Limb (tissue), 2 donors: ENCODE data around the gene POU2F3.

Source experiments
- DNase-seq, 2 donors: peaks; one replicate each; pipeline ENCODE4 v3.0.0-alpha.2; 2016; ENCODE audit errors: extremely low spot score in 2 of 2

Gene POU2F3

DNA sequence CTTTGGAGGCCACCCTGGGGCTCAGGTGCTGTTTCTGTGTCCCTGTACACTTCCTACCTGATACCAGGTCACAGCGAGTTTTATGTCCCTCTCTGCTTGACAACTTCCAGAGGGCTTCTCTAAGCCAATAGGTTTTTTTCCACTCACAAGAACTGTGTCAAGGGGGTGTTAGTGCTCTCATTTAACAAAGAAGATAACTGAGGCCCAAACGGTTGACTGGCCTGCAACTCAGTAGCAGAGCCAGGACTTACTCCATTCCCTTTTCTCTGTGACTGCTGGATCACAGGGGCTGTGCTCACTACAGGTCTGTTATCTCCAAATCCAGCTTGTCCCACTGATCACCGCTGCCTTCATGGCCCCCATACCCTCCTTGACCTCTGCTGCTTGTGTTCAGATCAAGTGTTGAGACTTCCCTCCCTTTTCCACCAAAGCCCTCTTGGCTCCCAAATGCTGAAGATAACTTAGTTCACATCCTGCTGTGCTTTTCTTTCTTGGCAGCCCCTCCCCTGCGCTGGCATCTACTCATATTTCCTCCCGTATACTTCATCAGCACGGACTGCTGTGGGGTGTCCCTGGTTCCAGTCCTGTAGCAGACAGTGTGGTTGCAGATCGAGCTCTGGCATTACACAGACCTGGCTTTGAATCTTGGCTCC lies 41.3 kb downstream of the POU2F3 start:
- no peak for DNase-seq

GRCh38 chr11:120283124-120283523 lies 43.2 kb downstream of the POU2F3 start:
- DNase-seq = no peak

DNA sequence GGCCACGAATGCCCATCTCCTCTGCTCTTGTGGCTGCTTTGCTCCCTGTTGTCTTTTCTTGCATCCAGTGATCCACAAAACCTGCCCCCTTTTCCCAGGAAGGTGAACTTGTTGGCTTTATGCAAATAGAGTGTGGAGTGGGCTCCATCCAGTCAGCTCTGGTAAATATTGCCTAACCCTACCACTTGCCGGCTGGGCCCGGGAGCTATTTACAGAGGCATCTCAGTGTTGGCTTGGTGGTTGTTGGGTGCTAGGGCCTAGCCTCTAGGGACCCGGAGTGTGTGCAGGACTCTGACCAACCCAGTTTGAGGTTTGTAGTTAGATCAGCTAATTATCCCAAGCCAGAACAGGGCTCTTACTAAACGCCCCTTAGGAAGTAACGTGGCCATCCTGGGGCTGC lies 44.3 kb downstream of the POU2F3 start:
- DNase-seq = no peak

DNA sequence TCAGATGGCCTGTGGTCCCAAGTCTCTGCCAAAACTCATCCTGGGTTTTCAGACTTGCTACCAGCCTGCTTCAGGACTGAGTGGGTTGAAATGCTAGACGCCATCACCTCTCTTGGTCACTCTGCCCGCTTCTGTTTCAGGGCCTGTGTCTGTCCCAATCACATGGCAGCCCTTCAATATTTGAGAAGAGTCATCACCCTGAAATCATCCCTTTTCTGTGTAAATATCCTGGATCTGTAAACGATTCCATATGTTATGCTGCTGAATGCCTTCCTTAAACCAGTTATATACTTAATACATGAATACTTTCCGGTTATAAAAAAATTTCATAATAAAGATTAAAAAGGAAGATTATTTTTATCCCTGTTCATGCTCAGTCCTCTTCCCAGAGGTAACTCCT lies 45.3 kb downstream of the POU2F3 start:
- no peak for DNase-seq

- DNase-seq = no peak
Observed at GRCh38 chr11:120288021-120288420, 48.1 kb downstream of the POU2F3 start.

DNA sequence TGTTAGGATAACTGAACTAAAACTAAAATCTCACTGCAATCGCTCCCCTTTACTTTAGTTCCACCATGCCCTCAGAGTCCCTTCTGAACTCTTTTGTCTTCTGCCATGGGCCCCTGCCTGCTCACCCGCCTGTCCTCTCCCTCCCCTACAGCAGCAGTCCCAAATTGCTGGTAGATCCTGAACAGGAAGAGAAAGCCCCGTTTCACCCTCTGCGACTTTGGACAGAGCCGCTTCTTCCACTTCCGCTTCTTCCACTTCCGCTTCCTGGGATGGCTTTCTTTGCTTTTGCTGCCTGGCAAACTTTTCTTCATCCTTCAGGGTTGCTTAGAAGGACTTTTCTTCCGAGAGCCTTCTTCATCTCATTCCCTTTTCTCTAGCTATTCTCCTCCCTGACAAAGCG lies 49.5 kb downstream of the POU2F3 start:
- DNase-seq = no peak

DNA sequence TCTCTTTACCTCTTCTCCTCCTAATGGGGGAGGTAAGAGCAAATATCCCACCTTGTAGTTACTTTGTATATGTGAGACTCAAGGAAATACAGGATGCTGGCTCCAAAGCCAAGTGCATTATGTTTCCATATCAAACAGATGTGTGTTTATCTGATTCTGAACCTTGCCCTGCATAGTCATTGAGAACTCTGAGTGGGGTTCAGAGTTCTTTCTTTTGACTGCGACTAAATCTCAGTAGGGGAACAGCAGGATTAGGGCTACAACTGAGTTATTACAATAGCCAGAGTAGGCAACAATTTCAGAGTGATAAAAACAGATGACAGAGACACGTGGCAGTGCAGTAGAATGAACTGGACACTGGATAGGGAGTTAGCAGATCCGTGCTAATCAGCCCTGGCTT lies 51.0 kb downstream of the POU2F3 start:
- no peak for DNase-seq

DNA sequence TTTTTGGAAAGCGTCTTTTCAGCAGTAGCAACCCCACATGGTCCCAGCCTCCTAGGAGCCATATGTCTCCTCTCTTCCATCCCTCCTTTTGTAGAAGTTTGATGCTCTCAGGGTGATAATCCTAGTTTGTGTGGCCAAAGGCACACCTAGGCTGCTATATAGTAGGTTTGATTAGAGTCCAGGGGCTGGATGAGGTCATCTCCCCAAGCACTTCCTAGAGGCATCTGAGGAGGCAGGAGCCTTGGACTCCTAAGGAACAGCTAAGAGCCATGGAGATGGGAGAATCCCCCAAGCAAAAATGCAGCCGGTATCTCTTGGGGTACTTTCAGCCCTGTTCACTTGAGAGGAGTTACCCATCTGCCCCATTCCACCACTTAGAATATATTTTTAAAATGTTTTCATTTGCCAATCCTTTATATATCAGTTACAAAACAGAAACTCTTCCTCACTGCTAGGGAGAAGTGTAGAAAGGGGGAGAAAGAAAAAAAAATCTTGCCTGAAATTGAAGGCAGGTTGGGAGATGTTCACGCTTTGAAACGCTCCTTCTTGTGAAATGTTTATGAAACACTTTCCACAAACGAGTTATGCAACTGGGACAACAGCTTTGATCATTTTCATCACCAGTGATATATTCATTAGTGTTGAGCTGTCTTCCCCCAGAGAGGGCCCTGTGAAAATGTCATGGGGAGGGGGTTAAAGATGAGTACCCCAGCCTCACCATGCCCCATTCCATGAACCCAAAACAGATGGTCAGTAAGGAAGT lies 53.3 kb downstream of the POU2F3 start:
- no peak for DNase-seq

GRCh38 chr11:120294096-120294495 lies 54.2 kb downstream of the POU2F3 start:
- DNase-seq = no peak

- DNase-seq = no peak
Observed at GRCh38 chr11:120295099-120295498, 55.2 kb downstream of the POU2F3 start.

GRCh38 chr11:120296554-120296953 lies 56.6 kb downstream of the POU2F3 start:
- no peak for DNase-seq

DNA sequence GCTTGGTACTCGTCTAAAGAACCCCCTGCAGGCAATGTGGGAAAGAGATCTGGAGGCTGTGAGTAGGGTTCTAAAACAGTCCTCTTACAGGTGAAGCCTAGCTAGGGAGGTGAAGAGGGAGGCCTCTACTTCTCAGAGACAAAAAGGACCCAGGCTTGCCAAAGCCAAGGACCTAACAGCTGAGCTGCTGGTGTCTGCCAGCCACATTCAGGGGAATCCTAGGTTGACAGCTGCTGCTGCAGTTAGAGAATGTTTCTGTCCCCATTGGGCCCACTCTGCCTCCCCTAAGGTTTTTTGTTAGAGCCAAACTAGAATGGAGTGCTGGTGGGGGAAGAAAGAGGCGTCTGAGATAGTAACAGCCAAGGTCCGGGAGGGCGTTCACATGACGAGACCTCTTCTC lies 58.5 kb downstream of the POU2F3 start:
- no peak for DNase-seq

- DNase-seq = no peak
Observed at GRCh38 chr11:120302001-120302805, 62.3 kb downstream of the POU2F3 start.

DNA sequence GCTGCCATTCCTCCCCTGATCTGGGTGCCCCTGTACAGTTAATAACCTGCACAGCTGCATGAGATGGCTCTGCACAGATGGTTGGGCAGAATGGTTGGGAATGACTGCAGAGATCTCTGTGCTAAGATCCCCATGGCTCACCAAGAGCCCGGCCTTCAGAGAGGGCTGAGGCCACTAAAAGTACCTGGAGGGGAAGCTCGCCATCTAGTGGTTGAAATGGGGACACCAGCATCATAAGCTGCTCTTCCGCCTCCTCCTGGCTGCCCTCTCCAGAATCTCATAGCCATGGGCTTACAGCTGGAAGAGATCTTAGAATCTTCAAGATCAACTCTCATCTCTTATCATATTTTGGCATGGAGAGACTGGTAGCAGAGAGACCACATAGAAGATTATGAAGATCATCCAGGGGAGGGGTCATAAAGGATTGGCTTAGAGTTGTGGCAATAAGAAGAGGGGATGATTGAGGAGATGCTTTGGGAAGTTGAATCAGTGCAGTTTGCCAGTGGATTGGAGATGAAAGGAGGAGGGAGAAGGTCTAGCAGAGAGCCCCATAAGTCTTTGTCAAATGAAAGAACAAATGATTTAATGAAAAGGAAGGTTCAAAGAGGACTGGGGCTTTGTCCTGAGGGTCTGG lies 63.2 kb downstream of the POU2F3 start:
- DNase-seq = peak; percentile 65 to 72

DNA sequence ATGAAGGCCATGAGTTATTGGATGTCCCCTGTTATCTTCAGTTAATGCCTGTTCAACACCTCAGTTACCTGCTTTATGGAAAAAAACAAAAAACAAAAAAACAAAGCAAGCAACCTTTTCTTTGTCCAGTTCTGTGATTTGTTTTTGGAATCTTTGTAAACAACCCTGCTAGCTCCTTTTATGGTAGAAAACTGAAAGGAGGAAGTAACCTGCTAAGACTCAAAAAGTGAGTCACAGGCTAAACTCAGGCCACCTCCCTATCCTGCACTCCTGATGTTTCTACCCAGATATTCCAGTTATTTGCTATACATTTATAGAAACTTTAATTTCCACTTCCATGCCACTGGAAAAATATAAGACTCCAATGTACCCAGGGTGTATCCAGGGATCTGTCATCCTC lies 64.6 kb downstream of the POU2F3 start:
- DNase-seq = no peak

DNA sequence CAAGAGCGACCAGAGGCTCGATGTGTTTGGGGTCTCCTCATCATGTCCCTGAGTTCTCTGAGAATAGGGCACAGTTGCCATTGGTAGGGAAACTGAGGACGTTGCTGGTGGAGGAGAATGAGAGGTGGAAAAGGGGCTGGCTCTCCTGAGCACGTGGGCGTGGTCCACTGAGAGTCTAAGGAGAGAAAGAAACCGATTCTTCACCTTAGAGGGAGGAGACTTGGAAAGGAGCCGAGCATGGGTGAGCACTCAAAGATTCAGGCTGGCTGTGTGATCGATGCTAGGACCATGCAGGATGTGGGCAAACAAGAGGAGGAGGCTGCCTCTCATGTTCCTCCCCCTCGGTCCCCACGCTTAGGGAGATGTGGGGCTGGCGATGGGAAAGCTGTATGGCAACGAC lies 65.3 kb downstream of the POU2F3 start:
- DNase-seq = no peak

GRCh38 chr11:120306519-120307242 lies 66.7 kb downstream of the POU2F3 start:
- DNase-seq = no peak

DNA sequence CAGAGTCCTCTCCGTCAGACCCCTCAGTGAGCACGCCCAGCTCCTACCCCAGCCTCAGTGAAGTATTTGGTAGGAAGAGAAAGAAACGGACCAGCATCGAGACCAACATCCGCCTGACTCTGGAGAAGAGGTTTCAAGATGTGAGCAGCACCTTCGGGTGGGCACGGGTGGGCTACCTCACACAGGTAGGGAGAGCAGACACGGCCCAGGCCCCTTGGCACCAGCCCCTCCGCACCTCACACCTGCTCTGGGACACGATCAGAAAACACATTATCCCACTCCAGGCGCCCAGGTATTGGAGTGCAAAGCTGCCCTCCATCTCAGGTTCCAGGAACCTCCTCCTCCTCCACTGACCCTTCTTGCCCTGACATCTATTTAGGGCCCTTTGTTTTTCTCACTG lies 67.5 kb downstream of the POU2F3 start:
- DNase-seq = no peak

GRCh38 chr11:120308081-120308480 lies 68.1 kb downstream of the POU2F3 start:
- no peak for DNase-seq

- DNase-seq = no peak
Observed at GRCh38 chr11:120310870-120311269, 70.9 kb downstream of the POU2F3 start.

- no peak for DNase-seq
Observed at GRCh38 chr11:120314861-120315260, 74.9 kb downstream of the POU2F3 start.
